ENCODE measurements around the gene DESI2.
"Not testable (repeated sequence)": the region's sequence is repeated elsewhere in the genome, so short reads cannot be mapped to it uniquely, and the experiment has no call there.

The DESI2 gene

DNA sequence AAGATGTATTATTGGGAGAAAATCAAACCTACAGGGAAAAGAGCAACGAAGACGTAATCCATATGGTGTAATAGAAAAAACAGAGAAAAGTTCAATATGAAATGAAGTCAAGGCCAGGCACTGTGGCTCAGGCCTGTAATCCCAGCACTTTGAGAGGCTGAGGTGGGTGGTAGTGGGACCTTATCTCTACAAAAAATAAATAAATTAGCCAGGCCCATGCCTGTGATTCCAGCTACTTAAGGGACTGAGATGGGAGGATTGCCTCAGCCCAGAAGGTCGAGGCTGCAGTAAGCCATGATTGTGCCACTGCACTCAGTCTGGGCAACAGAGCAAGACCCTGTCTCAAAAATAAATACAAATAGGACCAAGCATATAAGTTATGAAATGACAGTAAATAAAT is 11.4 kb downstream of the DESI2 start:
- TF ChIP-seq, protein P1, sequence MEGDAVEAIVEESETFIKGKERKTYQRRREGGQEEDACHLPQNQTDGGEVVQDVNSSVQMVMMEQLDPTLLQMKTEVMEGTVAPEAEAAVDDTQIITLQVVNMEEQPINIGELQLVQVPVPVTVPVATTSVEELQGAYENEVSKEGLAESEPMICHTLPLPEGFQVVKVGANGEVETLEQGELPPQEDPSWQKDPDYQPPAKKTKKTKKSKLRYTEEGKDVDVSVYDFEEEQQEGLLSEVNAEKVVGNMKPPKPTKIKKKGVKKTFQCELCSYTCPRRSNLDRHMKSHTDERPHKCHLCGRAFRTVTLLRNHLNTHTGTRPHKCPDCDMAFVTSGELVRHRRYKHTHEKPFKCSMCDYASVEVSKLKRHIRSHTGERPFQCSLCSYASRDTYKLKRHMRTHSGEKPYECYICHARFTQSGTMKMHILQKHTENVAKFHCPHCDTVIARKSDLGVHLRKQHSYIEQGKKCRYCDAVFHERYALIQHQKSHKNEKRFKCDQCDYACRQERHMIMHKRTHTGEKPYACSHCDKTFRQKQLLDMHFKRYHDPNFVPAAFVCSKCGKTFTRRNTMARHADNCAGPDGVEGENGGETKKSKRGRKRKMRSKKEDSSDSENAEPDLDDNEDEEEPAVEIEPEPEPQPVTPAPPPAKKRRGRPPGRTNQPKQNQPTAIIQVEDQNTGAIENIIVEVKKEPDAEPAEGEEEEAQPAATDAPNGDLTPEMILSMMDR (IDR thresholded peaks at IDR 0.05; ENCODE audit: low read length, missing control alignments) = no peak
- DNase-seq (ENCODE audit: low read depth) = no peak
- H3K4me3 ChIP-seq (replicated peaks; ENCODE audit: low read depth, low read length) = no peak overlapping the region

DNA sequence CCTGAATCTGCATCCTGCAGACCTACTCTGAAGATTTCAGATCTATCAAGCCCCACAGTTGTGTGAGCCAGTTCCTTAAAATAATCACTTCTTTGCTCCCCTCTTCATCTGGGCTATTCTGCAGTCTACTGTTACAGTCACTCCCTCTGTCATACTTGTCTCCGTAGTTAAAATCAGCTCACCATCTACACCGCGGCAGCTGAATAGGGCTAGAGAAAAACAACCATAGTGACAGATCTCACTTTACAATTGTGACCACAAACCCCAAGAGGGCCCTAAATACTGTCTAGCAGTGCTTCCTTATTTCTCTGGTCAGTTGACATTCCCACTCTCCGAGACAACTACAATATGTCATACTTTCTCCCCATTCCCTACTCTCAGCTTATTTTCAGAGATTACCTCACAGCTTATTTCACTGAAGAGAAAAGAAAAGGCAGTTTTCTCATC is 12.9 kb downstream of the DESI2 start:
- no peak for DNase-seq (ENCODE audit: low read depth)
- H3K4me3 ChIP-seq (replicated peaks; ENCODE audit: low read depth, low read length) = no peak overlapping the region
- TF ChIP-seq, protein P1 (IDR thresholded peaks at IDR 0.05; ENCODE audit: low read length, missing control alignments) = no peak

DNA sequence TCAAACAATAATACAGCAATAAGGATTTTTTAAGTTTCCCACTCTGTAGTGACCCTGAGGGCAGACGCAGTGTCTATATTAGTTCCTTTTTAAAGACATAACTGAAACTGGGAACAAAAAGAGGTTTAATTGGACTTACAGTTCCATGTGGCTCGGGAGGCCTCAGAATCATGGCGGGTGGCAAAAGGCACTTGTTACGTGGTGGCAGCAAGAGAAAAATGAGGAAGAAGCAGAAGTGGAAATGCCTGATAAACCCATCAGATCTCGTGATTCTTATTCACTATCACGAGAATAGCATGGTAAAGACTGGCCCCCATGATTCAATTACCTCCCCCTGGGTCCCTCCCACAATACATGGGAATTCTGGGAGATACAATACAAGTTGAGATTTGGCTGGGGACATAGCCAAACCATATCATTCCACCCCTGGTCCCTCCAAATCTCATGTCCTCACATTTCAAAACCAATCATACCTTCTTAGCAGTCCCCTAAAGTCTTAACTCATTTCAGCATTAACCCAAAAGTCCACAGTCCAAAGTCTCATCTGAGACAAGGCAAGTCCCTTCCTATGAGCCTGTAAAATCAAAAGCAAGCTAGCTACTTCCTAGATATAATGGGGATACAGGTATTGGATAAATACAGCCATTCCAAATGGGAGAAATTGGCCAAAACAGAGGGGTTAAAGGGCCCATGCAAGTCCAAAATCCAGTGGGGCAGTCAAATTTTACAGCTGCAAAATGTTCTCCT is 13.9 kb downstream of the DESI2 start:
- H3K4me3 ChIP-seq (replicated peaks; ENCODE audit: low read depth, low read length); DNase-seq (ENCODE audit: low read depth): not testable (repeated sequence)

DNA sequence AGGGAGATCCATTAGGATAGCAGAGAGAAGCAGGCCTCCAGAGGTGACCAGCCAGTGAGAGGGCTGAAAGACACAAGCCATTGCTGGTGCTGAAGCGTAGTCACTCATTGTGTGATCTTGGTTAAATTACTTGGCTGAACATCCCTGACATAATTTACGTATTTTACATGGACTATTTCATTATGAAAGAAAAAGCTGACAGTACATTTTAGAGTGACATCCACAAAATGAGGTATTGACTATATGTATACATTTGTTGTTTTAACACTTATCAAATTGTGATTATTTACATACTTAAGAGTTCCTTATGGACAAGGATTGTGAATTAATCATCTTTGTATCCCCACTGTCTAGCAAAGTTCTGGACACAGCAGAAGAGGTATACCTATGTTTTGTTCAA is 14.9 kb downstream of the DESI2 start:
- DNase-seq (ENCODE audit: low read depth) = no peak
- no peak overlapping the region for H3K4me3 ChIP-seq (replicated peaks; ENCODE audit: low read depth, low read length)
- TF ChIP-seq, protein P1 (IDR thresholded peaks at IDR 0.05; ENCODE audit: low read length, missing control alignments) = no peak

DNA sequence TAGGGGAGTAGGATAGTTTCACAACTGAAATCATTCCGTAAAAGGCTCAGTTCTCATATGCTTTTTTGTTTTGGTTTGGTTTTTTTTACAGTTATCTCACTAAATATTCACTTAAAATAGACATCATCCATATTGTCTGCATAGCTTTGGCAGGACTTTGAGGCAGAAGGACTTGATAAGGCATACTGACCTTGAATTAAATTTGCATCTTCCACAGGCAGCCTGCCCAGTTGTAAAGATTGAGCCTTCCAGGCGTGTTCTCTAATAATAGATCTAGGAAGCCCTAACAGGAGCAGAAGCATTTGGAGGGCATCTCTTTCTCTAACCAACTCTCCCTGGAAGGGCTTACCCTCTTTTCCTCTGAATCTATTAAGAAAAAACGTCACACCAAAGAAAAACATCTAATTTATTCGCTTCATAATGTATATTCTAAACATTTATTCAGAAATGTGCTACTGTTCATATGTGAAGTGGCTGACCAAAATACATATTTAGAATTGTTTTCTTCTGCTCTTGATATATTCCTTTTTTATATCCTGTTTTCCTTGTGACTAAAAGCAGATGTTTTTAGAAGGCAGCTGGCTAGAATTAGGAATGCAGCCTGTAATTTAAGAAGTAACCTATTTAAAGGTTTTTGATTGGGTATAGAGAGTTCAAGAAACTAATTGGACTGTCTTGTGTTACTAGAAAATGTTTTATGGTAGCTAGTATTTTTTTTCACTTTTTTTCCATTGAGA is 20.2 kb downstream of the DESI2 start:
- H3K4me3 ChIP-seq (replicated peaks; ENCODE audit: low read depth, low read length) = no peak overlapping the region
- peak; percentile 62 for DNase-seq (ENCODE audit: low read depth)
- TF ChIP-seq, protein P1 (IDR thresholded peaks at IDR 0.05; ENCODE audit: low read length, missing control alignments) = no peak

DNA sequence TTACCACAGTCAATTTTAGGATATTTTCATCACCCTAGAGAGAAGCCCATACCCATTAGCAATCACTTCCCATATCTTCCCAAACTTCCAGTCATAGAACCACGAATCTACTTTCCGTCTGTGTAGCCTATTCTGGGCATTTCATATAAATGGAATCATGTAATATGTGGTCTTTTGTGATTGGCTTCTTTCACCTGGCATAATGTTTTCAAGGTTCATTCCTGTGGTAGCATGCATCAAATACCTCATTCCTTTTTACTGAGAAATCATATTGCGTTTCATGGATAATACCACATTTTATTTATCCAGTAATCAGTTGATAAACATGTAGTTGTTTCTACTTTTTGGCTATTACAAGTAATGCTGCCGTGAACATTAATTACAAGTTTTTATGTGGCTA is 21.5 kb downstream of the DESI2 start:
- no peak overlapping the region for H3K4me3 ChIP-seq (replicated peaks; ENCODE audit: low read depth, low read length)
- TF ChIP-seq, protein P1 (IDR thresholded peaks at IDR 0.05; ENCODE audit: low read length, missing control alignments) = no peak
- no peak for DNase-seq (ENCODE audit: low read depth)

DNA sequence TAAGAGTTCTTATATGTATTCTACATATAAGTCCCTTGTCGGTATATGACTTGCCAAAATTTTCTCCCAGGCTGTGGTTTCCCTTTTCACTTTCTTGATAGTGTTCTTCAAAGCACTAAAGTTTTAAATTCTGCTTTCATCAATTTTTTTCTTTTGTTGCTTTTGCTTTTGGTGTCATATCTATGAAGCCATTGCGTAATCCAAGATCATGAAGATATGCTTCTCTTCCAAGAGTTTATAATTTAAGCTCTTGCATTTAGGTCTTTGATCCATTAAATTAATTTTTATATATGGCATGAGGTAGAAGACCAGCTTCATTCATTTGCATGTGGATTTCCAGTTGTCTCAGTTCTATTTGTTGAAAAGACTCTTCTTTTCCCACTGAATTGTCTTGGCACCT is 22.2 kb downstream of the DESI2 start:
- DNase-seq (ENCODE audit: low read depth) = no peak
- no peak overlapping the region for H3K4me3 ChIP-seq (replicated peaks; ENCODE audit: low read depth, low read length)
- TF ChIP-seq, protein P1 (IDR thresholded peaks at IDR 0.05; ENCODE audit: low read length, missing control alignments) = no peak
